ENCODE results near the gene SOHLH1.
"Not testable (repeated sequence)": the region's sequence is repeated elsewhere in the genome, so short reads cannot be mapped to it uniquely, and the experiment has no call there.

SOHLH1 gene

GRCh38 chr9:135677641-135678168 is 21.6 kb downstream of the SOHLH1 start:
- no peak for DNase-seq (ENCODE audit: low read depth)

- no peak for DNase-seq (ENCODE audit: low read depth)
Measured at GRCh38 chr9:135676891-135677290, 22.4 kb downstream of the SOHLH1 start.

- DNase-seq (ENCODE audit: low read depth) = no peak
Measured at GRCh38 chr9:135674977-135675376, 24.3 kb downstream of the SOHLH1 start.

- DNase-seq (ENCODE audit: low read depth) = no peak
Measured at GRCh38 chr9:135673941-135674340, 25.3 kb downstream of the SOHLH1 start.

- not testable (repeated sequence) for DNase-seq (ENCODE audit: low read depth)
Measured at GRCh38 chr9:135672786-135673185, 26.5 kb downstream of the SOHLH1 start.

GRCh38 chr9:135671591-135672041 is 27.7 kb downstream of the SOHLH1 start:
- no peak for DNase-seq (ENCODE audit: low read depth)

- no peak for DNase-seq (ENCODE audit: low read depth)
Measured at GRCh38 chr9:135670721-135671590, 28.3 kb downstream of the SOHLH1 start.

GRCh38 chr9:135669616-135670285 is 29.5 kb downstream of the SOHLH1 start:
- DNase-seq (ENCODE audit: low read depth) = no peak

- DNase-seq (ENCODE audit: low read depth) = not testable (repeated sequence)
Measured at GRCh38 chr9:135669018-135669417, 30.3 kb downstream of the SOHLH1 start.

GRCh38 chr9:135667463-135668001 is 31.7 kb downstream of the SOHLH1 start:
- DNase-seq (ENCODE audit: low read depth) = no peak

- no peak for DNase-seq (ENCODE audit: low read depth)
Measured at GRCh38 chr9:135666534-135667462, 32.5 kb downstream of the SOHLH1 start.

- no peak for DNase-seq (ENCODE audit: low read depth)
Measured at GRCh38 chr9:135665795-135666189, 33.5 kb downstream of the SOHLH1 start.

- DNase-seq (ENCODE audit: low read depth) = no peak
Measured at GRCh38 chr9:135664801-135665794, 34.2 kb downstream of the SOHLH1 start.

GRCh38 chr9:135664266-135664665 is 35.0 kb downstream of the SOHLH1 start:
- DNase-seq (ENCODE audit: low read depth) = no peak

- DNase-seq (ENCODE audit: low read depth) = no peak
Measured at GRCh38 chr9:135663857-135664256, 35.4 kb downstream of the SOHLH1 start.

GRCh38 chr9:135663451-135663770 is 35.9 kb downstream of the SOHLH1 start:
- no peak for DNase-seq (ENCODE audit: low read depth)

GRCh38 chr9:135662758-135663450 is 36.4 kb downstream of the SOHLH1 start, which contains the start of gene LCN9:
TSS of gene LCN9 (plus strand) at chr9:135663309. CDS start at chr9:135663322, 13 bp downstream.
- DNase-seq (ENCODE audit: low read depth) = no peak

GRCh38 chr9:135661816-135662560 is 37.3 kb downstream of the SOHLH1 start:
- DNase-seq (ENCODE audit: low read depth) = no peak

- DNase-seq (ENCODE audit: low read depth) = no peak
Measured at GRCh38 chr9:135660407-135660806, 38.9 kb downstream of the SOHLH1 start.

All from activated gamma-delta T cell treated with anti-CD3 and anti-CD28 coated beads, Interleukin-2, amount 50 U/mL, for 16 hours (primary cell).